NCI-H524 treated with DMSO at 0.1 percent for 48 hours (cell line): ENCODE results near the gene ENKUR.
"Not testable (repeated sequence)": the region's sequence is repeated elsewhere in the genome, so short reads cannot be mapped to it uniquely, and the experiment has no call there.

Source experiments
- DNase-seq: peaks from one replicate; lab custom pipeline; 2025; lab: John Stamatoyannopoulos, UW

The ENKUR gene

GRCh38 chr10:25023278-25023677 lies 7.3 kb upstream of the ENKUR start:
- no peak for DNase-seq

- no peak for DNase-seq
Observed at GRCh38 chr10:25018703-25019102, 2.7 kb upstream of the ENKUR start.

GRCh38 chr10:25017661-25018060 lies 1.7 kb upstream of the ENKUR start:
- no peak for DNase-seq

- no peak for DNase-seq
Observed at GRCh38 chr10:25017154-25017590, 1.2 kb upstream of the ENKUR start.

- peak; percentile 60 for DNase-seq
Observed at GRCh38 chr10:25016376-25017153, 607 bp upstream of the ENKUR start, which contains the start of gene THNSL1. TSS of gene THNSL1 (plus strand) at chr10:25016612. CDS start at chr10:25023224, 6,612 bp downstream.

- DNase-seq, result no peak
Observed at GRCh38 chr10:25014579-25014978, 1.4 kb downstream of the ENKUR start.

- not testable (repeated sequence) for DNase-seq
Observed at GRCh38 chr10:25011591-25011990, 4.4 kb downstream of the ENKUR start.

GRCh38 chr10:24998044-24998443 lies 17.9 kb downstream of the ENKUR start:
- DNase-seq, result no peak

- no peak for DNase-seq
Observed at GRCh38 chr10:24995072-24995471, 20.9 kb downstream of the ENKUR start.

- DNase-seq, result no peak
Observed at GRCh38 chr10:24993237-24993958, 22.6 kb downstream of the ENKUR start.

GRCh38 chr10:24992512-24993133 lies 23.3 kb downstream of the ENKUR start:
- DNase-seq, result no peak

- DNase-seq, result no peak
Observed at GRCh38 chr10:24991298-24991697, 24.7 kb downstream of the ENKUR start.

- no peak for DNase-seq
Observed at GRCh38 chr10:24989867-24990266, 26.1 kb downstream of the ENKUR start.

GRCh38 chr10:24988831-24989640 lies 26.9 kb downstream of the ENKUR start:
- DNase-seq, result no peak

- DNase-seq, result no peak
Observed at GRCh38 chr10:24984906-24985305, 31.1 kb downstream of the ENKUR start.

GRCh38 chr10:24983946-24984345 lies 32.0 kb downstream of the ENKUR start:
- no peak for DNase-seq

GRCh38 chr10:24983130-24983529 lies 32.8 kb downstream of the ENKUR start:
- DNase-seq, result no peak

- DNase-seq, result no peak
Observed at GRCh38 chr10:24982319-24983112, 33.4 kb downstream of the ENKUR start.

- DNase-seq, result no peak
Observed at GRCh38 chr10:24981161-24981710, 34.7 kb downstream of the ENKUR start.

- DNase-seq, result no peak
Observed at GRCh38 chr10:24979685-24980084, 36.3 kb downstream of the ENKUR start.

GRCh38 chr10:24974976-24975375 lies 41.0 kb downstream of the ENKUR start:
- DNase-seq, result no peak
